Stimulated activated CD8-positive, alpha-beta memory T cell treated with anti-CD3 and anti-CD28 coated beads, Interleukin-4, amount 100 ng/mL, for 24 hours (primary cell): ENCODE data around the gene SMG6.

ENCODE experiments used
- DNase-seq: peaks from one replicate; pipeline ENCODE4 v3.0.0-alpha.2; 2020; ENCODE audit warnings: low read depth

The SMG6 gene

DNA sequence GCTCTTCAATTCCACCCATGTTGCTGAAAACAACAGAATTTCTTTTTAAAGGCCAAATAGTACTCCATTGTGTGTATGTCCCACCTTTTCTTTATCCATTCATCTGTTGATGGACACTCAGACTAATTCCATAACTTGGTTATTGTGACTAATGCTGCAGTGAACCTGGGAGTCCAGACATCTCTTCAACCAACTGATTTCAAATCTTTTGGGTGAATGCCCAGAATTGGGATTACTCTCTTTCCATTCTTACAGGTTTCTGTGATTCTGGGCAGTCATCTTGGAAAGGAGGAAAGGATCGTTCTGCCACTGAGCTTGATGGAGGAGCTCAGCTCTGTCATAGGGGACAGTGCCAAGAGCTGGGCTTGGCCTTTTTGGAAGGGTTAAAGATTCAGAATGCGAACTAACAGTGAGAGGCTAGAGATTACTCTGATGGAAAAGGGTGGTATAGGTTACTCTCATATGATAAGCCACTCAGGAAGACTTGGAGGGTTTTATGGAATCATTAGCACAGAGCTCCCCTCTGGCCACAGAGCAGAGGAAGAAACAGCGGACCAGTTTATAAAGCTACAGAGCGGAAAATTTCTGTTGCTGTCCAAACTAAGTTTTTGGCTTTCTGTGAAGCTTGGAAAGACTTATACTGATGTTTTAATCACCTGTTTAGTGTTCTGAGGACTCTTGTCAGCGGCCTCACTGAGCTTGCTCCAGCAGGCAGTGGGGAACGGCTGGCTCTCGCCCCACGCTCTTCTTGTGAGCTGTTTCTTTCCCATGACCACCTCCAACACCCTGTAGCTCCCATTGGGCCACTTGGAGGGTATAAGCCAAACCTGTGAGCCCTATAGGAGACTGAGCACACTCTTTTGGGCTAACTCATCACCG is 200.4 kb downstream of the SMG6 start:
- DNase-seq: no peak

DNA sequence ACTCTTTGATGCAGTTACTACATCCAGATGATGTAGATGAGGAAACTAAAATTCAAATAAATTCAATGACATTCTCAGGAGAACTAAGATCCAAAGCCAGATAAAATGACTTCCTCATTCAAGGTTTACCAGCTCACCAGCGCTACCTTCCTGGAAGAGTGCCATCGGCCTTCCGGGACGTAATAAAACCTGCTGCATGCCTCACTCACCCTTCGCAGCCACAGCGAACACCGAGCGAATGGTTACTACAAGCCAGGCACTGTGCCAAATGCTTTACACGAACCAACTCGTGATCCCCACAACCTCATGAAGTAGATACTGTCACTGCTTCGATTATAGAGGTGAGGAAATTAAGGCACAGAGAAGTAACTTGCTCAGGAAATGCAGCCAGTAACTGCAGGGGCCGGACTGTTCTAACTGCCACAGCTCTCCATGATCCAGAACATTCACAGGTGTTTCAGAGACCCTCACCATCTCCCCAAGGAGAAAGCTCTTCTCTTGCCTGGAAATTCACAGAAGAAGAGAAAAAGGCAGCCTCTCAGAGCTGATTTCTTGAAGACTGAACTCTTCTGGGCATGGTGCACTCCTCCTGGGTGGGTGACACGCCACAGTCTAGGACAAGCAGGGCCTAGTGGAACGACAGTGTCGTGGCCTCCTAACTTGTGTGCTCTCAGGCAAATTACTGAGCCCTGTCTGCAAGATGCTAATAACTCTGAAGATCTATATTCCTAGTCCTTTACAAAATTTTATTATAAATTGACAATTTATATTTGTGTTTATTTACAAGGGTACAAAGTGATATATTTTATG is 201.9 kb downstream of the SMG6 start:
- DNase-seq: no peak

DNA sequence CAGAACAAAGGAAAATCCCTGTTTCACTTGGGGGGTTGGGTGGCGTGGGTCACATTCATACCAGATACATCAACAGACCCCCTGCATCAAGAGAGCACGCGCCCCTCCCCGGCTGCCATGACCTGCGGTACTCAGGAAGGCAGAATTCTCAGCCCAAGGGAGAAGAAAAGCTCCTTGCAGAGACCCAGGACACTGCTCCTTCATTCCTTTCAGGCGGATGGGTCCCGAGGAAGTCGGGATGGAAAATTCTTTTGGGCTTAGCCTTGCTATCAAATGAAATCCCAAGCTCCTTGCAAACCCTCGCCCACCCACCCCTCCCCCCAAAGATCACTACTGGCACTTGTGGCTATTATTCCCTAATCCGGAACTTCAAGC is 208.1 kb downstream of the SMG6 start:
- DNase-seq: no peak

DNA sequence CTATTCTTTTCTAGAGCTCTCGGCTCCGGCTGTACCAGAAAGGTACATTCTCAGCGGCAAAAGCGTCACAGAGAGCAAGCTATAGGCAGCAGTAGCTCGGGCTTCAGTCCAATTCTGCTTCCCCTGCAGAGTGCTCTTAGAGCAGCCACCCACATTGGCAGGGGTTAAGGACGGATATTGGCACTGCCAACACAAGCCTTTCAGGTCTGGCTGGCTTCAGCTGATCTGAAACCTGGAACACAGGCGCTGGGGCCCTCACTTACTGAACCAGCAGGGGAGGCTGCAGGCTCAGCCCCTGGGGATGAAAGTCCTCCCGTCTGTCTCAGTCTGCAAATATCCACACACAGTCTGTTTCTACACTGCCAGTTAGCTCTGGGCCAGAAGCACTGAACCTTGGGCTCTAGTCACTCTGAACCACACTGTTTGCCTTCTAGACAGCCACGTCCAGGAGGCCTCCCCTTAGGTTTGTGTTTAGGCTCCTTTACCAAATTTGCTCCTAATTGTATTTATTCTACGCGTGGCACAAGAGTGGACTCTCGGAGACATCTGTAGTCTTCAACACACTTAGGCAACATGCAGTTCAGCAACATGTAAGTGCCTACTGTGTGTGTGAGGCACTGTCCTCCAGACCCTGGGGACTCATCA is 208.6 kb downstream of the SMG6 start:
- DNase-seq: no peak

DNA sequence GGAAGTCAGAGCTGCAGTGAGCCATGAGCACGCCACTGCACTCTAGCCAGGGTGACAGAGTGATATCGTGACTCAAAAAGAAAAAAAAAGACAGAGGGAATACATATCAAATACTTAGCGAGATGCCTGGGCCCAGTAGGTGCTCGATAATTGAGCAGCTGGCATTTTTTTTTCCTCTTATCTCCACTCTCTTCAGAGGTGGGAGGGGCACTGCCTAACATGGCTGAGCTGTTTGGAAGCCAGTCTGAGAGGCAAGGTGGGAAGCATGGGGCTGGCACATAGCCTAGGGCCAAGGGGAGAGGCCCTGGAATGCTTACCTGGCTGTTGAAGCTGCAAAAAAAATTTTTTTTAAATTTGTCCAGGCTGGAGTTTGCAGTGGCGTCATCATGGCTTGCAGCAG is 210.2 kb downstream of the SMG6 start:
- no peak for DNase-seq

DNA sequence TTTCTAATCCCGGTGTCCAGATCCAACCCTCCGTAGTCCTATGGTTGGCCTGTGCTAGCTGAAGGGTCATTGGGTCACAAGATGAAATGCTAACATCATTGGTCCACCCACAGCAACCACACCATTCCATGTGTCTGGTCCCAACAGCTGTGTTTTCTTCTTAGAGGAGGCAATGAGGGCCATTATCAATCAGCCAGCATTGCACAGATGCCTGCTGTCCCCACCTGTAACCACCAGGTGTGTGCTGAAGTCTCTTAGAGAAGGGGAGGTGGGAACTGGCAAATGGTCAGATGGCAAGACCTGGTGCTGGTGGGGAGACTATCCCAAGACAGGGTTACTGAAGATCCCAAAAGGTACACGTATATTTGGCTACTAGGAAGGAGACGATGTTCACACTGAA is 211.3 kb downstream of the SMG6 start:
- no peak for DNase-seq

DNA sequence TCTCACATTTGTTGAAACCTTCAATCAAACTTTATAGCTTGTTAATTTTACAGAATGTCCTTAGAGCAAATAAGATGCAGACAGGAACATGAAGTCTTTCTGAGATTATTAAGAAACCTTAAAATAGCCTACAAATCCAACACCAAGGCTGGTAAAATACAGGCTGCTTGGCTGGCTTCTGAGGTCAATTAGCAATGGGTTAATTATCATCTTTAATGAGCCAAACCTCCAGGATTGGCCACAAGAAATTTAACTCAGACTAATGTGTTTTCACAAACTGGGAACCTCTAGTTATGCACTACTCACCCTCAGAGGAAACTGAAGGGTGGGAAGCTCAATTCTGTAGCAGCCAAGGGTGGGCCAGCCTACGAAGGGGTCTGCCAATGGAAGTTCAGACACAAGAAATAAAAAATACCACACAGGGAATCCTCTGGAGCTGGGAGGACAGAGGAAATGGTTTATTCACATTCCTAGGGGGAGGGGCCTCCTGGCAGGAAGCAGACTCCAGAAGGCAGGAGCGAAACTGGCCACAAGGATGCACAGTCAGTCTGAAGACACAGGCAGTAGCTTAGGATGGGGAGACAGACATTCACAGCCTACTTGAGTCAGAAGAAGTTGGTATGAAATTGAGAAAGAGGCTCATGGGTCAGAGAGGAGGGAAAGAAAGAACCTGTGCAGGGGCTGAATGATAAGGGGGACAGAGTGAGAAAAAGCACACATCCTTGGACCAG is 212.6 kb downstream of the SMG6 start:
- DNase-seq: no peak

DNA sequence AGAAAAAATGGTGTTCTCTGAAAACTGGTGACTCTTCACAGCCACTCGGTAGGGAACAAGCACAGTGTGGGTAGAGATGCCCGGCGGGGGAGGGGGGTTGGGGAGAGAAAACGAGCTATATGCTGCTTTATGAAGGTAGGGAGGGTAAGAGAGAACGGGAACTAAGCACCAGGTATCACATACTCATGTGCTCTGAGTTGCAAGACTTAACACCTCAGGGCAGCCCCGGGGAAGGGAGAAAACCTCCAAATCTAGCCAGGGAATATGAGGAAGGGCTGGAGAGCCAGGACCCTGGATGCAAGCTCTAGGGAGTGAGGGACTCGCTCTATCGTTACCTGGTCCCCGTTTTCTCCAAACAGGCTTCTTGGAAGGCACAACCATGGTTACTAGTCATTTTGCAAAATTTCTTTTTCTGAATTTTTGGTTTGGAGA is 213.4 kb downstream of the SMG6 start:
- DNase-seq: no peak

DNA sequence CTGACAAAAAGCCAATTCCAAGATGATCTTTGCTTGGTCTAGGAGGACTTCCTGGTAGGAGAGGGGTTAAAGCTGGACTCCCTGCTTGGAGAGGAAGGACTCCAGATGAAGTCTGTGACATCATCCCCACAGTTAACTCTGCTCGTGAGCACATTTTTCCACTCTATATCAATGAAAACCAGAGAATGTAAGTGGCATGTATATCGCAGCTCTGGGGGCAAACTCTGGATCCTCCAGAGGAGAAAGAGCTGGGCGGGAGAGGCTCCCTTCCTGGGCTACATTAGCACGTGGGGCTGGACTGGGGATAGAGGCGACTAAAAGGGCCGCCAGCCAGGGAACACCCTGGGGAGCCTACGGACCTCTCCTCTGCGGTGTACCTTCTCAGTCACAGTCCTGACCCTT is 214.6 kb downstream of the SMG6 start:
- no peak for DNase-seq

DNA sequence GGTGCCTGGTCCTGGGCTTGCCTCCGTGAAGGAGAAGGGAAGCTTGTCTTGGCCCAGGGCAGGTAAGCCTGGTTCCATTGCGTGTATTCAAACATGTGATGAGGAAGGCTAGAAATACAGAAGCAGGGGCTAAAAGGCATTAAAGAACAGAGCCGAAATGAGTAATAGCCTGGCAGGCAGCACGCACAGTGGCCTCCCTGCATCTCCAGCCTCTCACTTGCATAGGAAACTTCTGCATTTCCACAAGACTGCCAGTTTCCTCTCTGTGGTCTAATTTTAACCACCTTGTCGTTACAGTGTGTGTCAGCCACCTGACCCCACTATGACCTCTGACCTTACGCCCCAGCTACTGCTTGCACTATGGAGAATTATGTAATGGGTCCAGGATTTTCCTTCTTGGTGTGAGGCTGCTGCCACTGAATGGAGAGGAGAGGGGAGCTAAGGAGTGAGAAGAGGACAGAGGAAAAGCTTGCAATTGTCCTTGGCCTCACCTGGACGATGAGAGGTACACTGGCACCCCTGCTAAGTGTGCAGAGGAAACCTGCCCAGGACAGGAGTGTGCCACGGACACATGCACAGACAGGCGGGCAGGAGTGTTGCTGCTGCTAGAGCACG is 215.9 kb downstream of the SMG6 start:
- DNase-seq: peak; percentile 42

DNA sequence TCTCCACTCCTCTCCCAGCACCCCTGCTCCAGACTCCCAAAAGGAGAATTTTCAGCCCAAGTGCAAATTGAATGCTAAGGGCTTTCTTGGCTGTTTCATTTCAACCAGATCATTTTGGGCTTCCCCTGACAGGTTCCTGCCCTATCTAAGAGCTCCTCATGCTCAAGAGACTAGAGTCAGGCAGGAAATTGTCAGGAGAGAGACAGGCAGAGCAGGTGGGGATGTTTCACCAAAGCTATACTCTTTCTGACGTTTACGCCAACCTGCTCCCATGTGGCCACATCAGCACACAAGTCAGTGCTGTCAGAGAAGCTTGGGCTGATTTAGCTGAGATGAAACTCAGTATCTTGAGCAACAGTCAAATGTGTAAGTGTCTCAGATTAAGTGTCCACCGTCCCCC is 217.3 kb downstream of the SMG6 start:
- no peak for DNase-seq

DNA sequence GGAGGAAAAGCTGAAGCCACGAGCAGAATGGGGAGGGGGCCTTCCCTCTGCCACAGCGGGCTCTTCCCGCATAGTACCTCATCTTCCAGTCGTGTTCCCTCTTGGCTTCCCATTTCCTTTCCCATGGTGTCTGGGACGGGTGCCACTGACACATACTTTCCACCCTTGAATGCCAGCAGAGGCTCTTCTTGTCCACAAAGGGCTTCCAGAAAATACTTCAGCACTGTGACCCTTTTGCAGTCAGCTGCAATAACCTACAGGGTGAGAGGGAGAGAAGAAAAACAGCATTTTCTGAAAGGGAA is 218.0 kb downstream of the SMG6 start:
- DNase-seq: no peak

DNA sequence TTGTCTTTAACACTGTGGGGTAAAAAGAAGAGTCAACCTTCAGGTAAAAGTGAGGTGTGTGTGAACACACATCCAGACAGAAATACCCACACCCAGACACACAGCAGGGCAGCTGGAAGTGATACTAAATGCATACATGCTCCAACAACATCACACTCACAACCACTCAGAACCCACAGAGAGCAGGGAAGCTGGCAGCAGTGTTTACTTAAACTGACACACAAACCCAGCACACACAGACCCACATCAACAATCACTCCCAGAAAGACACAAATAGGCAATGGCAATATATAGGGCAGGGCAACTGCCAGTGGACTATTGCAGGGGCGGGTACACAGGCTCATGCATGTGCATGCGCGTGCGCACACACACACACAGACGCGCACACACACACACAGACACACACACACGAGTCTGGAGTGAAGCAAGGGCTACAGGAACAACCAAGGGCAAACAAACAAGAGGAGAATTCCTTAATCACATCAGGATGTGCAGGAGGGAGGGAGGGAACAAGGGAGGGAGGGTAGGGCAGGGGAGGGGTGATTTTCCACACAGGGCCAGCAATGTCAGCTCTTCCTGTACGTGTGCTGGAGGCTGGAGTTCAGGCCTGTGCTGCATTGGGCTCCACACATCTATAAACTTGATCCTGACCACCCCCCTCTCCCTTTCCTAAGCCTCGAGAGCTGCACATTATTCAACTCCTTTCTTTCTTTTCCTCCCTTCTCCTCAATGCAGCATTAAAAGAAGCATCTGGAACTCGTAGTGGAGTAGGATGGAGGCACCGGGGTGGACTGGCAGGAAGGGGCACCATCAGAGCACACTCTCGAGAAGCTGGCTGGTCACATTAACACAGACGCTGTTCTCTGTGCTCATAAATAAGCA is 218.6 kb downstream of the SMG6 start:
- no peak for DNase-seq

DNA sequence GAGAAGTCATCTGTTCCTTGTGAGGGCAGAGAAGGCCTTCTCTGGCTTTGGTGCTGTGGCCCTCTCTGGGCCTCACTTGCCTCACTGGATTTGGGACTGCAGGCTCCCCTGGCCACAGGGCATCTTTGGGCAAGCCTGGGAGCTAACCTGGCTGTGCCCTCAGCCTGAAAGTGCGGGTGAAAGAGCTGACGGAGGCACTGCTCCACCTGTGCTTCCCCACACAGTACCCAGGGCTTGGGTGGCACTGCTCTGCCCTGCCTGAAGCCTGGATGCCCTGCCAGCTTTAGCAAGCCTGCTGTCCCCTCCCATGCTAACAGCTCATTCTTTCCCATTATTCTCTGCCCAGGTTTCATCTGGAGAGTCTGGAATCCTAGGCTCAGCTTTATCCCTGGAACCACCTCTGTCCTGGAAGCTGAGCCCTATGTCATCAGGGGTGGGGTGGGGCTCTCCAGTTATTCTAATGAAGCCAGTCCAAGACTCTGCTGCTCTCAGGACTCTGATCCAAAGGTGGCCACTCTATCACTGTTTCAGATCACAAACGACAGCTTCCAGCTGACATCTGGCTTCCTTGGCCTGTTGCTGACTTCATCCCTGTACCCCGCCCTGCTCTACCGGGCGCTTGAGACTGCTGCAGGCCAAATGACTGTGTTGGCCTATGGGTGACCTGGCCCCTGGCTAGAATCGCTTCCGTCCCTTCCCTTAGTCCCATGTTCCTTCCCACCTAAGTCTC is 219.4 kb downstream of the SMG6 start:
- no peak for DNase-seq

DNA sequence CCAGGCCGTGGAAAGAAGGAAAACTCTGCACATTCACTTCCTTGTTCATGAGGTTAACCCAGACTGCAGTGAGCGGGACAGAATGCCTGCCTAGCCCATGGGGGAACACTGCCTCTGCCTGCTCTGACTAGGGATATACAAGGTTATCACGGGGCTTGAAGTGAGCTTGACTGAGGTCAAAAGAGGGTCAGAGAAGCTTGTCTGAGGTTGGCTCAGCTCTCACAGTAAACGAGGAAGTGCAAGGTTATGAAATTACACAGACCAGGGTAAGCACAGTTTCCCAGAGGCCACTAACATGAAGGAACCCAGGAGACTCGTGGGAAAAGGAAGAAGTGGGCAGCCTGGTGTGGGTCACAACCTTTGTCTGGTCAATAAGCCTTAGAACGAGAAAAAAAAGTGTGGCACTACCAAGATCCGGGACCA is 220.0 kb downstream of the SMG6 start:
- DNase-seq: no peak

DNA sequence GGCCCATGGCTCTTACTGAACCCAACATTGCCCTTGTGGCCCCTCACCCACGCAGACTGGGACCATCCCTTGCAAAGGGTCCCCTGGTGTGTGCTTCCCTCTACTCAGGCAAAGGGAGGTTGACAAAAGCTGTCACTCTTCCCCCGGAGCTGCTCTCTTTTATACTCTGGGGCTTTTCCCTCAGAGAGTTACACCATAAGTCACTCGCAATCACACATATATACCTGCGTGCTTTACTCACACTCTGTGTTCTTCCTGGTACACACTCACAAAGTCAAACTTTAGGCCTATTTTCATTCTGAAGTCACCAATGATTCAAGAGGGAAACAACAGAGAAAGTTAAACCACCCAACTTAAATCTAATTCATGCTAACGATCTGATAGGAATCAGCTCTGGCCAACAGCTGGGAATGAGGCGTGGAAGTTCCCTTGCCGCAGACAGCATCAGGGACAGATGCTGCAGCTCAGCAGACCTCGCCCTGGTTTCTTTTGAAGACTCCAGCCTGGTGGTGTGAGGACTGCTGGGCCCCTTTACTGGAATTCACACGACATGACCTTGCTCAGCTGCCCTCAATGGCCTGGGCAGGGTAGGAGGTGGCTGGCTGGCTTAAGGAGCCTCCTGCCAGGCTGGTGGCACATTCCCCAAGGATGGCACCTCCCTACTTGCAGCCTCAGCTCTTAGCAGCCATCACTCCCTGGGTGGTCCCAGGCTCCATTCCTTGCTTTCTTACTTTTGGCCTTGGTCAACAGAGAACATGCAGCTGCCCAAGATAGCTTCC is 221.4 kb downstream of the SMG6 start:
- no peak for DNase-seq

DNA sequence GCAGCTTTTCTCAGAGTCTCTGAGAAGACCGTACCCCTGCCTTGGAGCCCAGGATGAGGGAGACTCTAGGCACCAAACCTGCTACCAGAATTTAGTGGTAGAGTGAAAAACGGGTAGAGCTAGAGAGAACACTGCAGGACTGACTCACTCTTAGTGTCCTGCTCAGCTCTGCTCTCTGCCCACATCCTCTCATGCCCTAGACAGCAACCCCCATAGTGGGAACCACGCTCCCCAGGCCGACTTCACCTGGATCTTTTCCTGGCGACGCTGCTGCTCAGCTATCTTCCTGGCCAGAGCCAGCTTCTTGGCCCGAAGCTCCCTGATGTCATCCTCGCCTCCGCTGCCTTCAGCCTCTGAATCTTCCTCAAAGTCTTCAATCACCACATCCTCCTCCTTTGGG is 222.0 kb downstream of the SMG6 start:
- DNase-seq: no peak

DNA sequence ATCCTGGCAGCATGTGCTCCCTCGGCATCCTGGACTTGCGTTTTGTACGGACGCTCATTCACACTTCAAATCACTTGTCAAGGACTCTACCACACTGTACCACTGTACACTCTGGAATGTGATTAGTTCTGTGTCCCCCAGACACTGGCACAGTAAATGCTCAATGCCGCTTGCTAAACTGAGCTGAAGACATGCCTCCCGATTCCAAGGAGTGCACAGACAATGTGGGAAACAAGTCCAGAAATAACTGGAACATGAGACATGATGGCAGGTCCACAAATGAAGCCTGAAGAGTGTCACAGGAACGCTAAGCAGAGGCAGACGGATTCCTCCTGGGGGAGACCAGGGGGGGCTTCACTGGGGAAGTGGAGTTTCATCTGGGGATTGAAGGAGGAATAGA is 226.5 kb downstream of the SMG6 start:
- no peak for DNase-seq
